Osteoblast (primary cell): ENCODE measurements around the gene RNF222. TPM values are rescaled to one million over a fixed set of nuclear protein-coding genes. Genes with fewer than 3 reads are reported as not detected.

Experiments
- DNase-seq: peaks from one replicate; pipeline ENCODE4 v3.0.0; 2011; ENCODE audit warnings: low spot score, mixed read lengths; ENCODE audit not compliant: insufficient read length; ENCODE audit errors: missing footprints
- H2AFZ ChIP-seq: 2 replicates; pipeline ENCODE4 v1.6.0; 2011; ENCODE audit warnings: mild to moderate bottlenecking, low read length
- H3K27ac ChIP-seq: 2 replicates; pipeline ENCODE4 v1.5.1; 2011; ENCODE audit warnings: mild to moderate bottlenecking, low read depth, low read length, moderate library complexity
- H3K27me3 ChIP-seq: 2 replicates; pipeline ENCODE4 v1.6.0; 2012; ENCODE audit warnings: mild to moderate bottlenecking, control low read depth, inconsistent platforms, low read length, moderate library complexity; ENCODE audit not compliant: insufficient read depth
- H3K36me3 ChIP-seq: 2 replicates; pipeline ENCODE4 v1.5.1; 2011; ENCODE audit warnings: mild to moderate bottlenecking, low read length, control low read depth, moderate library complexity; ENCODE audit not compliant: insufficient read depth
- H3K4me1 ChIP-seq: 2 replicates; pipeline ENCODE4 v1.5.1; 2011; ENCODE audit warnings: mild to moderate bottlenecking, low read length, control low read depth, moderate library complexity; ENCODE audit not compliant: insufficient read depth
- H3K4me2 ChIP-seq: 2 replicates; pipeline ENCODE4 v1.6.0; 2011; ENCODE audit warnings: mild to moderate bottlenecking, low read length; ENCODE audit not compliant: insufficient read depth
- H3K4me3 ChIP-seq: fragments of 200-600 bp; sonication (generic); 3 replicates; pipeline ENCODE4 v1.5.1; 2012; ENCODE audit warnings: mild to moderate bottlenecking, low read length, inconsistent platforms; ENCODE audit not compliant: insufficient read depth
- H3K79me2 ChIP-seq: 2 replicates; pipeline ENCODE4 v1.6.0; 2012; ENCODE audit warnings: mild to moderate bottlenecking, low read length, control low read depth, inconsistent platforms; ENCODE audit not compliant: insufficient read depth
- H3K9me3 ChIP-seq: 2 replicates; pipeline ENCODE4 v1.5.1; 2011; ENCODE audit warnings: low read depth, low read length, control low read depth
- H4K20me1 ChIP-seq: 2 replicates; pipeline ENCODE4 v1.6.0; 2012; ENCODE audit warnings: mild to moderate bottlenecking, low read length, control low read depth; ENCODE audit not compliant: insufficient read depth
- CTCF ChIP-seq: IDR thresholded peaks from 2 replicates; pipeline ENCODE4 v1.5.1; 2011; ENCODE audit warnings: mild to moderate bottlenecking, low read depth, low read length, moderate library complexity; ENCODE audit errors: extremely low read depth
- total RNA-seq: library from RNA; depleted of rRNA; stranded (reverse); fragments of >200 nt; gene quantifications from 2 replicates; pipeline ENCODE4 v1.2.3, GENCODE V29; 2012

Gene RNF222
- total RNA-seq, 1 donor = not detected

GRCh38 chr17:8387914-8388651, 9.5 kb downstream of the RNF222 start:
- H3K27me3 ChIP-seq = no peaks in the 10 kb centered on the region
- H2AFZ ChIP-seq = no peak overlapping the region
- H3K27ac ChIP-seq = no peak overlapping the region
- no peaks in the 10 kb centered on the region for H3K9me3 ChIP-seq
- no peak overlapping the region for H3K4me2 ChIP-seq
- no peak for TF ChIP-seq CTCF
- H3K4me3 ChIP-seq = no peak overlapping the region
- H3K36me3 ChIP-seq = no peaks in the 10 kb centered on the region
- H3K4me1 ChIP-seq = peaks cover 20% of the 10 kb centered on the region
- DNase-seq = peak; percentile 66
- no peaks in the 10 kb centered on the region for H3K79me2 ChIP-seq
- no peaks in the 10 kb centered on the region for H4K20me1 ChIP-seq

- H3K4me2 ChIP-seq = no peak overlapping the region
These were observed 10.8 kb downstream of the RNF222 start for GRCh38 chr17:8386841-8387240.

GRCh38 chr17:8384801-8385378, 12.7 kb downstream of the RNF222 start:
- H3K9me3 ChIP-seq = no peaks in the 10 kb centered on the region
- H3K4me2 ChIP-seq = peak overlapping the region; percentile 87
- no peaks in the 10 kb centered on the region for H3K27me3 ChIP-seq
- peaks cover 34% of the 10 kb centered on the region for H3K4me1 ChIP-seq
- H4K20me1 ChIP-seq = peaks cover 22% of the 10 kb centered on the region
- TF ChIP-seq CTCF = no peak
- H2AFZ ChIP-seq = peak overlapping the region; percentile 49
- peaks cover 20% of the 10 kb centered on the region for H3K36me3 ChIP-seq
- peak overlapping the region; percentile 72 for H3K27ac ChIP-seq
- H3K4me3 ChIP-seq = no peak overlapping the region
- DNase-seq = peak; percentile 91
- H3K79me2 ChIP-seq = peaks cover 31% of the 10 kb centered on the region

More at GRCh38 chr17:8386841-8387240, 10.8 kb downstream of the RNF222 start:
- Histone ChIP-seq H3K4me3 (no peak overlapping the region), H3K27me3 (no peaks in the 10 kb centered on the region), H3K27ac (no peak overlapping the region), H3K79me2 (peaks cover 12% of the 10 kb centered on the region), H3K36me3 (peaks cover under 1% of the 10 kb centered on the region), H2AFZ (no peak overlapping the region), H3K4me1 (peaks cover 24% of the 10 kb centered on the region), H3K9me3 (no peaks in the 10 kb centered on the region), H4K20me1 (peaks cover 4% of the 10 kb centered on the region)
- DNase-seq = no peak
- TF ChIP-seq CTCF = no peak

GRCh38 chr17:8383143-8383822, 14.3 kb downstream of the RNF222 start, which contains the start of gene RPL26:
TSS of gene RPL26 (minus strand) at chr17:8383193. CDS start at chr17:8382310, 883 bp downstream.
- peaks cover 30% of the 10 kb centered on the region for H4K20me1 ChIP-seq
- peaks cover 36% of the 10 kb centered on the region for H3K36me3 ChIP-seq
- peak within 1 kb of the TSS; percentile 87 for H3K4me2 ChIP-seq
- H3K27me3 ChIP-seq = no peaks in the 10 kb centered on the region
- TF ChIP-seq CTCF = peak; percentile 97
- H2AFZ ChIP-seq = peak within 1 kb of the TSS; percentile 72
- peak within 1 kb of the TSS; percentile 91 for H3K4me3 ChIP-seq
- no peaks in the 10 kb centered on the region for H3K9me3 ChIP-seq
- peak; percentile 97 for DNase-seq
- H3K79me2 ChIP-seq = peaks cover 43% of the 10 kb centered on the region
- peaks cover 34% of the 10 kb centered on the region for H3K4me1 ChIP-seq
- peak within 1 kb of the TSS; percentile 72 for H3K27ac ChIP-seq
